Activated CD4-positive, alpha-beta T cell treated with anti-CD3 and anti-CD28 coated beads for 1 hour (primary cell): ENCODE measurements around the gene EXOC4.

ENCODE experiments used
- DNase-seq: peaks from one replicate; pipeline ENCODE4 v3.0.0-alpha.2; 2020

The EXOC4 gene

GRCh38 chr7:133543657-133544056 is 290.8 kb downstream of the EXOC4 start:
- no peak for DNase-seq

- no peak for DNase-seq
Observed at GRCh38 chr7:133545618-133546017, 292.7 kb downstream of the EXOC4 start.

GRCh38 chr7:133547981-133548380 is 295.1 kb downstream of the EXOC4 start:
- no peak for DNase-seq

GRCh38 chr7:133549633-133550032 is 296.8 kb downstream of the EXOC4 start:
- no peak for DNase-seq

- no peak for DNase-seq
Observed at GRCh38 chr7:133550145-133550544, 297.3 kb downstream of the EXOC4 start.

GRCh38 chr7:133550811-133551210 is 297.9 kb downstream of the EXOC4 start:
- no peak for DNase-seq

- DNase-seq = no peak
Observed at GRCh38 chr7:133551466-133551865, 298.6 kb downstream of the EXOC4 start.

- DNase-seq = no peak
Observed at GRCh38 chr7:133552079-133552478, 299.2 kb downstream of the EXOC4 start.

GRCh38 chr7:133554330-133554729 is 301.5 kb downstream of the EXOC4 start:
- no peak for DNase-seq

GRCh38 chr7:133556048-133556447 is 303.2 kb downstream of the EXOC4 start:
- DNase-seq = no peak

- DNase-seq = no peak
Observed at GRCh38 chr7:133556553-133556952, 303.7 kb downstream of the EXOC4 start.

- DNase-seq = no peak
Observed at GRCh38 chr7:133560900-133561299, 308.0 kb downstream of the EXOC4 start.

- DNase-seq = no peak
Observed at GRCh38 chr7:133561396-133561795, 308.5 kb downstream of the EXOC4 start.

- no peak for DNase-seq
Observed at GRCh38 chr7:133562621-133563020, 309.7 kb downstream of the EXOC4 start.

GRCh38 chr7:133563251-133563650 is 310.4 kb downstream of the EXOC4 start:
- DNase-seq = no peak

- DNase-seq = no peak
Observed at GRCh38 chr7:133564484-133564883, 311.6 kb downstream of the EXOC4 start.

GRCh38 chr7:133568544-133568943 is 315.7 kb downstream of the EXOC4 start:
- DNase-seq = no peak

- no peak for DNase-seq
Observed at GRCh38 chr7:133570321-133570720, 317.4 kb downstream of the EXOC4 start.

GRCh38 chr7:133571076-133571475 is 318.2 kb downstream of the EXOC4 start:
- DNase-seq = no peak

GRCh38 chr7:133572087-133572486 is 319.2 kb downstream of the EXOC4 start:
- no peak for DNase-seq

GRCh38 chr7:133572843-133573242 is 320.0 kb downstream of the EXOC4 start:
- DNase-seq = no peak

GRCh38 chr7:133573554-133574265 is 320.8 kb downstream of the EXOC4 start:
- no peak for DNase-seq

GRCh38 chr7:133575726-133576440 is 323.0 kb downstream of the EXOC4 start:
- DNase-seq = no peak

GRCh38 chr7:133576612-133577168 is 323.8 kb downstream of the EXOC4 start:
- DNase-seq = no peak
